ENCODE measurements around the gene RPS6KL1.

Gene RPS6KL1

GRCh38 chr14:74879427-74880182 is 43.5 kb downstream of the RPS6KL1 start:
- WGBS: no CpG with 5 or more reads among the region's 3 CpGs
- no peak overlapping the region for H4K8ac ChIP-seq (ENCODE audit: low read length)
- DNase-seq: peak; percentile 23

GRCh38 chr14:74875941-74876913 is 46.8 kb downstream of the RPS6KL1 start, which contains the start of gene PROX2:
TSS of gene PROX2 (minus strand) at chr14:74876145. CDS start at chr14:74863834, 12,311 bp downstream.
- H3K36me3 ChIP-seq (ENCODE audit: control insufficient read depth in 1 of 2, insufficient read depth in 2 of 2, low read depth in 1 of 2, low read length in 2 of 2): no peaks in the 10 kb centered on the region
- H3K14ac ChIP-seq (ENCODE audit: low read length in 2 of 2): no peak within 1 kb of the TSS
- no peak within 1 kb of the TSS for H2BK120ac ChIP-seq (ENCODE audit: low read depth, low read length)
- H3K27ac ChIP-seq (ENCODE audit: low read length, poor library complexity, severe bottlenecking): no peak within 1 kb of the TSS
- no peak within 1 kb of the TSS for H3K18ac ChIP-seq (ENCODE audit: low read depth in 1 of 2, low read length in 2 of 2)
- no peak within 1 kb of the TSS for H3K9ac ChIP-seq (ENCODE audit: low read length)
- no peak within 1 kb of the TSS for H2BK5ac ChIP-seq (ENCODE audit: low read depth, low read length, poor library complexity, severe bottlenecking)
- peaks cover 1% of the 10 kb centered on the region for H3K4me1 ChIP-seq (ENCODE audit: control insufficient read depth, insufficient read depth, low read depth, low read length)
- H3K23ac ChIP-seq (ENCODE audit: low read length in 2 of 2): peak within 1 kb of the TSS in 1 of 2 experiments; percentile 1
- no peaks in the 10 kb centered on the region for H3K79me1 ChIP-seq (replicated peaks; ENCODE audit: low read length, poor library complexity, severe bottlenecking)
- H3K9me3 ChIP-seq (ENCODE audit: control insufficient read depth, low read length): no peaks in the 10 kb centered on the region
- H3K4ac ChIP-seq (ENCODE audit: low read depth in 1 of 2, low read length in 2 of 2): peak within 1 kb of the TSS in 1 of 2 experiments; percentile 13
- H2BK15ac ChIP-seq (ENCODE audit: low read depth, poor library complexity, severe bottlenecking): no peak within 1 kb of the TSS
- no peaks in the 10 kb centered on the region for H3K27me3 ChIP-seq (ENCODE audit: control insufficient read depth in 1 of 2, insufficient read depth in 1 of 2, low read length in 2 of 2)
- DNase-seq: no peak
- H4K91ac ChIP-seq (ENCODE audit: low read length): no peak within 1 kb of the TSS
- H2AFZ ChIP-seq (ENCODE audit: low read depth, low read length): no peak within 1 kb of the TSS
- no peak within 1 kb of the TSS for H4K8ac ChIP-seq (ENCODE audit: low read length)
- H3K4me2 ChIP-seq (ENCODE audit: low read length, poor library complexity, severe bottlenecking): no peak within 1 kb of the TSS
- no peak within 1 kb of the TSS for H3K4me3 ChIP-seq (ENCODE audit: insufficient read depth in 1 of 2, low read depth in 1 of 2, low read length in 2 of 2)
- no peak within 1 kb of the TSS for H2AK5ac ChIP-seq (ENCODE audit: low read length, severe bottlenecking)
- 59% methylated on average over 12 of the region's 13 CpGs for WGBS
- H2BK12ac ChIP-seq (ENCODE audit: low read length in 2 of 2): no peak within 1 kb of the TSS

More at GRCh38 chr14:74879427-74880182, 43.5 kb downstream of the RPS6KL1 start:
- no peak overlapping the region for H2AK5ac ChIP-seq (ENCODE audit: low read length, severe bottlenecking)
- H4K91ac ChIP-seq (ENCODE audit: low read length): no peak overlapping the region
- no peak overlapping the region for H3K4ac ChIP-seq (ENCODE audit: low read depth in 1 of 2, low read length in 2 of 2)
- H3K4me1 ChIP-seq (ENCODE audit: control insufficient read depth, insufficient read depth, low read depth, low read length): peaks cover 4% of the 10 kb centered on the region
- H3K4me2 ChIP-seq (ENCODE audit: low read length, poor library complexity, severe bottlenecking): no peak overlapping the region
- H3K27ac ChIP-seq (ENCODE audit: low read length, poor library complexity, severe bottlenecking): no peak overlapping the region
- no peak overlapping the region for H2BK5ac ChIP-seq (ENCODE audit: low read depth, low read length, poor library complexity, severe bottlenecking)
- H3K36me3 ChIP-seq (ENCODE audit: control insufficient read depth in 1 of 2, insufficient read depth in 2 of 2, low read depth in 1 of 2, low read length in 2 of 2): peaks cover 5 to 11% of the 10 kb centered on the region in 2 experiments
- no peaks in the 10 kb centered on the region for H3K27me3 ChIP-seq (ENCODE audit: control insufficient read depth in 1 of 2, insufficient read depth in 1 of 2, low read length in 2 of 2)
- no peak overlapping the region for H3K4me3 ChIP-seq (ENCODE audit: insufficient read depth in 1 of 2, low read depth in 1 of 2, low read length in 2 of 2)
- no peak overlapping the region for H2BK12ac ChIP-seq (ENCODE audit: low read length in 2 of 2)
- no peak overlapping the region for H2BK120ac ChIP-seq (ENCODE audit: low read depth, low read length)
- H3K14ac ChIP-seq (ENCODE audit: low read length in 2 of 2): no peak overlapping the region
- no peak overlapping the region for H3K9ac ChIP-seq (ENCODE audit: low read length)
- H3K18ac ChIP-seq (ENCODE audit: low read depth in 1 of 2, low read length in 2 of 2): no peak overlapping the region
- H2BK15ac ChIP-seq (ENCODE audit: low read depth, poor library complexity, severe bottlenecking): no peak overlapping the region
- H3K23ac ChIP-seq (ENCODE audit: low read length in 2 of 2): no peak overlapping the region
- H3K9me3 ChIP-seq (ENCODE audit: control insufficient read depth, low read length): no peaks in the 10 kb centered on the region
- no peaks in the 10 kb centered on the region for H3K79me1 ChIP-seq (replicated peaks; ENCODE audit: low read length, poor library complexity, severe bottlenecking)
- H2AFZ ChIP-seq (ENCODE audit: low read depth, low read length): no peak overlapping the region

- H2AFZ ChIP-seq (ENCODE audit: low read depth, low read length): no peak overlapping the region
- H3K18ac ChIP-seq (ENCODE audit: low read depth in 1 of 2, low read length in 2 of 2): no peak overlapping the region
- H4K91ac ChIP-seq (ENCODE audit: low read length): no peak overlapping the region
- no peak overlapping the region for H4K8ac ChIP-seq (ENCODE audit: low read length)
- H2BK5ac ChIP-seq (ENCODE audit: low read depth, low read length, poor library complexity, severe bottlenecking): no peak overlapping the region
- H3K23ac ChIP-seq (ENCODE audit: low read length in 2 of 2): peak overlapping the region in 1 of 2 experiments; percentile 1
- no peak overlapping the region for H3K4me2 ChIP-seq (ENCODE audit: low read length, poor library complexity, severe bottlenecking)
- no peak overlapping the region for H3K14ac ChIP-seq (ENCODE audit: low read length in 2 of 2)
- no peaks in the 10 kb centered on the region for H3K79me1 ChIP-seq (replicated peaks; ENCODE audit: low read length, poor library complexity, severe bottlenecking)
- H3K4me3 ChIP-seq (ENCODE audit: insufficient read depth in 1 of 2, low read depth in 1 of 2, low read length in 2 of 2): no peak overlapping the region
- H3K27ac ChIP-seq (ENCODE audit: low read length, poor library complexity, severe bottlenecking): no peak overlapping the region
- H2AK5ac ChIP-seq (ENCODE audit: low read length, severe bottlenecking): no peak overlapping the region
- no peak overlapping the region for H2BK15ac ChIP-seq (ENCODE audit: low read depth, poor library complexity, severe bottlenecking)
- 93% methylated on average over 5 of the region's 5 CpGs for WGBS
- no peak overlapping the region for H2BK120ac ChIP-seq (ENCODE audit: low read depth, low read length)
- no peak overlapping the region for H3K9ac ChIP-seq (ENCODE audit: low read length)
- H3K27me3 ChIP-seq (ENCODE audit: control insufficient read depth in 1 of 2, insufficient read depth in 1 of 2, low read length in 2 of 2): no peaks in the 10 kb centered on the region
- H3K4ac ChIP-seq (ENCODE audit: low read depth in 1 of 2, low read length in 2 of 2): no peak overlapping the region
- no peaks in the 10 kb centered on the region for H3K4me1 ChIP-seq (ENCODE audit: control insufficient read depth, insufficient read depth, low read depth, low read length)
- no peaks in the 10 kb centered on the region for H3K36me3 ChIP-seq (ENCODE audit: control insufficient read depth in 1 of 2, insufficient read depth in 2 of 2, low read depth in 1 of 2, low read length in 2 of 2)
- no peaks in the 10 kb centered on the region for H3K9me3 ChIP-seq (ENCODE audit: control insufficient read depth, low read length)
- no peak for DNase-seq
- H2BK12ac ChIP-seq (ENCODE audit: low read length in 2 of 2): no peak overlapping the region
Observed at GRCh38 chr14:74875204-74875603, 47.9 kb downstream of the RPS6KL1 start.

GRCh38 chr14:74871819-74872218 is 51.2 kb downstream of the RPS6KL1 start:
- H4K91ac ChIP-seq (ENCODE audit: low read length): no peak overlapping the region
- H3K4me2 ChIP-seq (ENCODE audit: low read length, poor library complexity, severe bottlenecking): no peak overlapping the region
- H3K79me1 ChIP-seq (replicated peaks; ENCODE audit: low read length, poor library complexity, severe bottlenecking): no peaks in the 10 kb centered on the region
- H2AFZ ChIP-seq (ENCODE audit: low read depth, low read length): no peak overlapping the region
- no peak overlapping the region for H2BK5ac ChIP-seq (ENCODE audit: low read depth, low read length, poor library complexity, severe bottlenecking)
- no peak overlapping the region for H2BK15ac ChIP-seq (ENCODE audit: low read depth, poor library complexity, severe bottlenecking)
- no peaks in the 10 kb centered on the region for H3K9me3 ChIP-seq (ENCODE audit: control insufficient read depth, low read length)
- peaks cover 0 to 10% of the 10 kb centered on the region in 2 experiments for H3K27me3 ChIP-seq (ENCODE audit: control insufficient read depth in 1 of 2, insufficient read depth in 1 of 2, low read length in 2 of 2)
- H2BK12ac ChIP-seq (ENCODE audit: low read length in 2 of 2): no peak overlapping the region
- no peak overlapping the region for H4K8ac ChIP-seq (ENCODE audit: low read length)
- no peak overlapping the region for H3K18ac ChIP-seq (ENCODE audit: low read depth in 1 of 2, low read length in 2 of 2)
- H3K23ac ChIP-seq (ENCODE audit: low read length in 2 of 2): no peak overlapping the region
- H3K14ac ChIP-seq (ENCODE audit: low read length in 2 of 2): no peak overlapping the region
- no peak for DNase-seq
- H3K9ac ChIP-seq (ENCODE audit: low read length): no peak overlapping the region
- no peak overlapping the region for H3K27ac ChIP-seq (ENCODE audit: low read length, poor library complexity, severe bottlenecking)
- H2AK5ac ChIP-seq (ENCODE audit: low read length, severe bottlenecking): no peak overlapping the region
- no peak overlapping the region for H3K4ac ChIP-seq (ENCODE audit: low read depth in 1 of 2, low read length in 2 of 2)
- WGBS: 89% methylated on average over 3 of the region's 4 CpGs
- no peak overlapping the region for H3K4me3 ChIP-seq (ENCODE audit: insufficient read depth in 1 of 2, low read depth in 1 of 2, low read length in 2 of 2)
- no peaks in the 10 kb centered on the region for H3K4me1 ChIP-seq (ENCODE audit: control insufficient read depth, insufficient read depth, low read depth, low read length)
- no peak overlapping the region for H2BK120ac ChIP-seq (ENCODE audit: low read depth, low read length)
- H3K36me3 ChIP-seq (ENCODE audit: control insufficient read depth in 1 of 2, insufficient read depth in 2 of 2, low read depth in 1 of 2, low read length in 2 of 2): no peaks in the 10 kb centered on the region

Measured in mesenchymal stem cell (in vitro differentiated cells and primary cell).